GM21737 (cell line): ENCODE measurements around the gene NUPR2.
"Not testable (repeated sequence)": the region's sequence is repeated elsewhere in the genome, so short reads cannot be mapped to it uniquely, and the experiment has no call there.

Experiments
- ATAC-seq: cut with Tn5 transposase; IDR thresholded peaks from one replicate; pipeline ENCODE4 v1.9.1; 2021; ENCODE audit warnings: mild to moderate bottlenecking, moderate library complexity; ENCODE audit not compliant: unreplicated experiment

Gene NUPR2, protein sequence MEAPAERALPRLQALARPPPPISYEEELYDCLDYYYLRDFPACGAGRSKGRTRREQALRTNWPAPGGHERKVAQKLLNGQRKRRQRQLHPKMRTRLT

GRCh38 chr7:56115852-56116538 is at the start of gene NUPR2:
NUPR2 (minus strand) TSS chr7:56116417; CDS start chr7:56116314, 103 bp downstream.
- no peak for ATAC-seq

- no peak for ATAC-seq
Observed at GRCh38 chr7:56157238-56157790, 41.1 kb upstream of the NUPR2 start.

DNA sequence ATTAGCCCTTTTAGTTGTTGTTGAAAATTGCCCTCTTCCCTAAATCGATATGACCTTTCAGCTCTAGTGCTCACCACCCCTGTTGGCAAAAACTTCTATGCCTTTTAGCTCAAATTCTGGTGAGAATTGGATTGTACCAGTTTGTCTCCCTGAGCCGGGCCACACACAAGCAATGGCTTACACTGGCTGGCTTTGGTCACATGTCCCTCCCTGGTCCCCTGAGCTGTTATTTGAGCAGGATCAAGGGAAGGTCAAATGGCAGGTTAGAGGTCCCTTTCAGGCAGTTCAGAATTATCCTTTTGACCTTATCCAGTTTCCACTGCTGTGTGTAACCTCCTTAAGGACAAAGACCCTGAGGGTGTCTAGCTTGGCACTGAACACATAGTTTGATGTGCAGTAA is 14.8 kb upstream of the NUPR2 start:
- not testable (repeated sequence) for ATAC-seq

DNA sequence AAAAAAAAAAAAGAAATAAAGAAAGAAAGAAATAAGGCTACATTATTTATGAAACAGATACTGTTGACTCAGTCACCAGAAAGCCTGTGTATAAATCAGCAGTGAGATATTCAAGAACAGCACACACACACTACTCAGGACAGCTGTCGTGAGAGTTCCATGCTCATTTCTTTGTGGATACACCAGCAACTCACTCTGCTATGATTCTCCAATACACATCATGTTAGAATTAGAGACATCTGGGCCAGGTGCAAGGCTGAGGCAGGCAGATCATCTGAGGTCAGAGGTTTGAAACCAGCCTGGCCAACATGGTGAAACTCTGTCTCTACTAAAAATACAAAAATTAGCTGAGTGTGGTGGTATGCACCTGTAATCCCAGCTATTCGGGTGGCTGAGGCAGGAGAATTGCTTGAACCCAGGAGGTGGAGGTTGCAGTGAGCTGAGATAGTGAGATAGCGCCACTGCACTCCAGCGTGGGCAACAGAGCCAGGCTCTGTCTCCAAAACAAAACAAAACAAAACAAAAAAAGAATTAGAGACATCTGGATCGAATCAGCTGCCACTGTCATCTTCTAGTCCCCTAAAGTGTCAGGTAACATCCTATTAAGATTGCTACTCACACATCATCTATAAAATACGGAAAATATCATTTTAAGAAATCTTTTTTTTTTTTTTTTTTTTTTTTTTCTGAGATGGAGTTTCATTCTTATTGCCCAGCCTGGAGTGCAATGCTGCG is 11.2 kb upstream of the NUPR2 start:
- ATAC-seq = no peak

- ATAC-seq = no peak
Observed at GRCh38 chr7:56125831-56126230, 9.6 kb upstream of the NUPR2 start.

- ATAC-seq = no peak
Observed at GRCh38 chr7:56124981-56125380, 8.8 kb upstream of the NUPR2 start.

GRCh38 chr7:56121440-56121839 is 5.2 kb upstream of the NUPR2 start:
- ATAC-seq = no peak

GRCh38 chr7:56112244-56112643 is 4.0 kb downstream of the NUPR2 start:
- ATAC-seq = not testable (repeated sequence)

DNA sequence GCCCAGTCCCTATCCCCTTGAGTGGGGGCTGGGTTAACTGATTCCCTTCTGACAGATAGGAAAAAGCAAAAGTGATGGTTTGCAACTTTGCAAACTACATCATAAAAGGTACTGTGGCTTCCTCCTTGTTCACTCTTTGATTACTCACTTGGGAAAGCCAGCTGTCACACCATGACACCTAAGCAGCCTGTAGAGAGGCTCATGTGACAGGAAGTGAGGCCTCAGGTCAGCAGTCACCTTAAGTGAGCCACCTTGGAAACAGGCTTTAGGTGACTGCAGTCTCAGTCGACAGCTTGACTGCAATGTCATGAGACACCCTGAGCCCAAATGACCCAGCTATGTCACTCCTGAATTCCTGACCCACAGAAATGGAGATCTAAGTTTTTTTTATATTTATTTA is 5.6 kb downstream of the NUPR2 start:
- ATAC-seq = no peak

DNA sequence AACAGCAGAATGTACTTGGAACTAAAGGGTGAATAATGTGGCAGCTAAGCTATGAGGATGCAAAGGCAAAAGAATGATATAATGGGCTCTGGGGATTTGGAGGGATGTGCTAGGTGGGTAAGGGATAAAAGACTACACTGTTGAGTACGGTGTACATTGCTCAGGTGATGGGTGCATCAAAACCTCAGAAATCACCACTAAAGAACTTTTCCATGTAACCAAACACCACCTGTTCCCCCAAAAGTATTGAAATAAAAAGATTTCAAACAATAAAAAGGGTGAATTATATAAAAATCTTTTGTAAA is 8.3 kb downstream of the NUPR2 start:
- no peak for ATAC-seq

DNA sequence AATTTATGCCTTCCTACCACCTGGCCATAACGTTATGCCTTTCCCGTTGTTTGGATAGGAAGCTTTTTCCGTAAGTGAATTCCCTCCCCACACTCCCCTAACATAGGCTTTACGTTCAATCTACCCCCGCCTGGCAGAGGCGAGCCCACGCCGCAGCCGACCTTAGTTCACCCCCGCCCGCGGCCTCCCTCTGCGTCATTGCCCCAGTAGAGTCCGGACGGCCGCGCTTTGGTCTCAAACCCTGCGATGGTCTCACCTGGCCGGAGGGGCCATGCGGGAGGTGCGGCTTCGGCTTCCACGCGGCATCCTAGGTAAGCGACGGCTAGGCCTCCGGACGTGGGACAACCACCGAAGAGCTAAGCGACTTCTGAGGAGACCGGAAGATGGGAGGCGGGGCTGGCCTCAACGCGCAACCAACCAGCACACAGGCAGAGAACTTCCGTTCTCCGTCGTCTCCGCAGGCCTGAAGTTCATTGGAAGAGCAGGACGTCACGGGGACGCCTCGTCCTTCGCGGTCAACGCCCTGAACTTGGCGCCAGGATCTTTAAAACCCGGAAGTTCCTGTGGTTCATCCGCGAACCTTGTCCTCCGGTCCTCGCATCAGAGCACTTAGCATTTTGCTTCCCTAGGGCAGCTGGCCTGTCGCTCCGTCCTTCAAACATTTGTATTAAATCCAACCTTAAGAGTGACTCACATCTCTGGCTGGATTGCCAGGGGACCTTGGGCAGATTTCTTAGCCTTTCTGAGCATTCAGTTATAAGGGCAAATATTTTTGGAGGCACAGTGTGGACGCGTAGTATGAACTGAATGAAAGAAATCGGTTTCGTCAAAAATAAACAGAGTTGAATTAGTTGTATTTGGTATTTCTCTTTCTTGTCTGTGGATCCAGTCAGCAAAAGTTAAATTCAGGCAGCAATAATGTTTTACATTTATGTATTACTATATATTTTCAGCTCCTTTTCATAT is 9.8 kb downstream of the NUPR2 start, which contains the start of gene CHCHD2:
Gene CHCHD2 (minus strand): TSS at position 369 of the 966 bp plus-strand sequence. CDS start 63 bp downstream, at position 306.
- peak; percentile 100 for ATAC-seq

- ATAC-seq = no peak
Observed at GRCh38 chr7:56105508-56105907, 10.7 kb downstream of the NUPR2 start.

DNA sequence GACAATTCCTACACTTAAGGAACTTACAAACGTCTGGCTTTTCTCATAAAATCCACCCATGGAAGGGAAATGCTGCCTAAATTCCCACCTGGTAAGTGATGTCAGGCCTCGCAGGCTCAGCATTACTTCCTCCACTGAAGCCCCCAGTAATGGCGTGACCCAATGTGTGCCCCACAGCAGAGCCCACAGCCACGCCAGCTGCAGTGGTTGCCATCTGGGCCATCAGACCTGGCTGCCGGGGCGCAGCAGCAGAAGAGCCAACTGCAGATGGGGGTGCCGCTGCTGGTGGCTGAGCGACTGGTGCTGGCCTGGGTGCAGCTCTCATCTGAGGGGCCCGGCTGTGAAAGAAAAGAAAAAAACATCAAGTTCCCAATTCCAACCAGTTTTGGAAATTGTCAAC is 12.1 kb downstream of the NUPR2 start:
- not testable (repeated sequence) for ATAC-seq

GRCh38 chr7:56099653-56100052 is 16.6 kb downstream of the NUPR2 start:
- ATAC-seq = no peak

DNA sequence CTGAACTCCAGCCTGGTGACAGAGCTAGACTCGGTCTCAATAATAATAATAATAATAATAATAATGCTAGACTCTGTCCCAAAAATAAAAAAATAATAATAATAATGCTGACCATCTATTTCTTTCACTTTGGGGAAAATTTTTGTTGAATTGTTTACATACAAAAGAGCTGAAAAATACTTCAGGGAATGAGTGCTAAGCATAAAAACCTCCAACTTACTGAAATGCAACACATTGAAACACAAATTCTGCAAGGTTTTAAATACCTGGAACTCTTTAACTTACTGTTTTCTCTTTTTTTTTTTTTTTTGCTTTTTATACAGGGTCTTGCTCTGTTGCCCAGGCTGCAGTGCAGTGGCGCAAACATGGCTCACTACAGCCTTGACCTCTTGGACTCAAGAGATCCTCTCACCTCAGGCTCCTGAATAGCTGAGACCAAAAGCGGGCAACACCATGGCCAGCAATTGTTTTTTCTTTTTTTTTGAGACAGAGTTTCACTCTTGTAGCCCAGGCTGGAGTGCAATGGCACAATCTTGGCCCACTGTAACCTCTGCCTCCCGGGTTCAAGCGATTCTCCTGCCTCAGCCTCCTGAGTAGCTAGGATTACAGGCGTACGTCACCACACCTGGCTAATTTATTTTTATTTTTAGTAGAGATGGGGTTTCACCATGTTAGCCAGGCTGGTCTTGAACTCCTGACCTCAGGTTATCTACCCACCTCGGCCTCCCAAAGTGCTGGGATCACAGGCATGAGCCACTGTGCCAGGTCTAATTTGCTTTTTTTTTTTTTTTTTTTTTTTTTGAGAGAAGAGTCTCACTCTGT is 17.8 kb downstream of the NUPR2 start:
- not testable (repeated sequence) for ATAC-seq

DNA sequence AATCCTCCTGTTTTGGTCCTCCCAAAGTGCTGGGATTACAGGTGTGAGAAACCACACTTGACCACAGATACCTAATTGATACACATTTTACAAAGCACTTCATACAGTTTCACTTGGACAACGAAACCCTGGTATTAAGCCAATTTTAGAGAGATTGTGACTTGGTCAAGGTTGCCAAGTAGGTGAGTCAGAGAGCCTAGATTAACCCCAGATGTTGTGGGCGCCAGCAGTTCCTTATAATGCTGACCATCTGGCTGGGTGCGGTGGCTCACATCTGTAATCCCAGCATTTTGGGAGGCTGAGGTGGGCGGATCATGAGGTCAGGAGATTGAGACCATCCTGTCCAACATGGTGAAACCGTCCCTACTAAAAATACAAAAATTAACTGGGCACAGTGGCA is 18.5 kb downstream of the NUPR2 start:
- no peak for ATAC-seq

GRCh38 chr7:56092789-56093531 is 23.3 kb downstream of the NUPR2 start, which contains the start of gene PHKG1:
PHKG1 (minus strand) TSS chr7:56092952; CDS start chr7:56088941, 4,011 bp downstream.
- no peak for ATAC-seq

DNA sequence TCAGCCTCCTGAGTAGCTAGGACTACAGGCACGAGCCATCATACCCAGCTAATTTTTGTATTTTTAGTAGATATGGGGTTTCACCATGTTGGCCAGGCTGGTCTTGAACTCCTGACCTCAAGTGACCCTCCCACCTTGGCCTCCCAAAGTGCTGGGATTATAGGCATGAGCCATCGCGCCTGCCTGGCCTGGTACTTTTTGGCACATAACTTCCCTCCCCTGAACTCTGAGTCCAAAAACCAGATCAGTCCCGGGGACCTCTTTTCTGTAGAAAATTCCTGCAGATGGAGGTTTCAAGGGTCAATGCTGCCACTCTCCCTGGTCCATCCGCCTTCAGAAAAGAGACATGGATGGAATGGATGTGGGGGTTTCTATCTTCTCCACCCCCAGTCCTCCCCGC is 23.8 kb downstream of the NUPR2 start:
- ATAC-seq = not testable (repeated sequence)

GRCh38 chr7:56091591-56091990 is 24.6 kb downstream of the NUPR2 start:
- ATAC-seq = no peak
